H9 (cell line): ENCODE data around the gene FAM177B. TPM values are rescaled to one million over a fixed set of nuclear protein-coding genes. Genes with fewer than 3 reads are reported as not detected.
"Not testable (repeated sequence)": the region's sequence is repeated elsewhere in the genome, so short reads cannot be mapped to it uniquely, and the experiment has no call there.

Experiments
- DNase-seq: peaks from one replicate; pipeline ENCODE4 v3.0.0-alpha.2; 2017
- H2AFZ ChIP-seq: one replicate; pipeline ENCODE4 v1.6.1; 2013; ENCODE audit warnings: mild to moderate bottlenecking, low read length, control low read depth, moderate library complexity
- H2AK5ac ChIP-seq: 2 replicates; pipeline ENCODE4 v1.6.1; 2013; ENCODE audit warnings: low read length, control low read depth, mixed read lengths; ENCODE audit not compliant: insufficient read length
- H2BK120ac ChIP-seq: one replicate; pipeline ENCODE4 v1.6.1; 2013; ENCODE audit warnings: low read depth, mild to moderate bottlenecking, low read length, control low read depth, inconsistent platforms; ENCODE audit not compliant: poor library complexity, severe bottlenecking
- H2BK12ac ChIP-seq: 2 replicates; pipeline ENCODE4 v1.6.1; 2013; ENCODE audit warnings: low read length, control low read depth, mixed read lengths, low read depth; ENCODE audit not compliant: insufficient read length
- H2BK15ac ChIP-seq: 2 replicates; pipeline ENCODE4 v1.6.1; 2013; ENCODE audit warnings: low read depth, low read length, control low read depth
- H2BK20ac ChIP-seq: one replicate; pipeline ENCODE4 v1.6.1; 2013; ENCODE audit warnings: low read depth, mild to moderate bottlenecking, low read length, control low read depth, inconsistent platforms; ENCODE audit not compliant: poor library complexity, severe bottlenecking
- H2BK5ac ChIP-seq: 2 replicates; pipeline ENCODE4 v1.6.1; 2013; ENCODE audit warnings: low read length, control low read depth, mixed read lengths; ENCODE audit not compliant: insufficient read length
- H3K14ac ChIP-seq: 2 replicates; pipeline ENCODE4 v1.6.1; 2013; ENCODE audit warnings: low read length, control low read depth; ENCODE audit not compliant: insufficient read depth
- H3K18ac ChIP-seq: 2 replicates; pipeline ENCODE4 v1.6.1; 2013; ENCODE audit warnings: low read depth, mild to moderate bottlenecking, mixed read lengths, low read length, control low read depth; ENCODE audit not compliant: insufficient read length
- H3K23ac ChIP-seq: 2 replicates; pipeline ENCODE4 v1.6.1; 2013; ENCODE audit warnings: low read length, control low read depth, mixed read lengths, low read depth; ENCODE audit not compliant: insufficient read length
- H3K23me2 ChIP-seq: 2 replicates; pipeline ENCODE4 v1.6.1; 2013; ENCODE audit warnings: low read depth, mild to moderate bottlenecking, mixed read lengths, low read length, control low read depth; ENCODE audit not compliant: insufficient read length, poor library complexity, severe bottlenecking
- H3K27ac ChIP-seq: 2 replicates; pipeline ENCODE4 v1.5.1; 2013; ENCODE audit warnings: low read length, control low read depth, mixed read lengths, low read depth; ENCODE audit not compliant: insufficient read length
- H3K27me3 ChIP-seq: 2 replicates; pipeline ENCODE4 v1.6.1; 2013; ENCODE audit warnings: low read length, control low read depth, inconsistent platforms; ENCODE audit not compliant: insufficient read depth
- H3K4ac ChIP-seq: 2 replicates; pipeline ENCODE4 v1.6.1; 2013; ENCODE audit warnings: low read depth, mild to moderate bottlenecking, control low read depth, inconsistent platforms, low read length, moderate library complexity
- H3K4me1 ChIP-seq: 2 replicates; pipeline ENCODE4 v1.6.1; 2013; ENCODE audit warnings: low read length, control low read depth, inconsistent platforms; ENCODE audit not compliant: insufficient read depth
- H3K4me2 ChIP-seq: 2 replicates; pipeline ENCODE4 v1.6.1; 2013; ENCODE audit warnings: low read length, control low read depth, mixed read lengths; ENCODE audit not compliant: insufficient read length, insufficient read depth
- H3K56ac ChIP-seq: 2 replicates; pipeline ENCODE4 v1.6.1; 2013; ENCODE audit warnings: low read depth, mild to moderate bottlenecking, mixed read lengths, low read length, control low read depth; ENCODE audit not compliant: insufficient read length
- H3K79me1 ChIP-seq: 2 replicates; pipeline ENCODE4 v1.6.1; 2013; ENCODE audit warnings: low read depth, mild to moderate bottlenecking, moderate library complexity, low read length, control low read depth, inconsistent platforms; ENCODE audit not compliant: insufficient read depth, poor library complexity, severe bottlenecking
- H3K79me2 ChIP-seq: 2 replicates; pipeline ENCODE4 v1.6.1; 2013; ENCODE audit warnings: low read length, control low read depth, inconsistent platforms; ENCODE audit not compliant: insufficient read depth
- H3K9ac ChIP-seq: 2 replicates; pipeline ENCODE4 v1.6.1; 2013; ENCODE audit warnings: low read length, control low read depth, mixed read lengths; ENCODE audit not compliant: insufficient read length; ENCODE audit errors: extremely low read depth
- H3K9me3 ChIP-seq: one replicate; pipeline ENCODE4 v1.6.1; 2013; ENCODE audit warnings: low read depth, low read length, inconsistent platforms; ENCODE audit not compliant: control insufficient read depth
- H3T11ph ChIP-seq: one replicate; pipeline ENCODE4 v1.6.1; 2013; ENCODE audit warnings: mild to moderate bottlenecking, low read length, control low read depth, inconsistent platforms
- H4K20me1 ChIP-seq: one replicate; pipeline ENCODE4 v1.6.1; 2013; ENCODE audit not compliant: control insufficient read depth, insufficient read length, insufficient read depth
- H4K5ac ChIP-seq: 2 replicates; pipeline ENCODE4 v1.6.1; 2013; ENCODE audit warnings: low read depth, mild to moderate bottlenecking, mixed read lengths, low read length, control low read depth; ENCODE audit not compliant: insufficient read length
- H4K8ac ChIP-seq: replicated peaks from 2 replicates; pipeline ENCODE4 v1.6.1; 2013; ENCODE audit warnings: low read length, control low read depth, mixed read lengths, low read depth; ENCODE audit not compliant: insufficient read length
- H4K91ac ChIP-seq: 2 replicates; pipeline ENCODE4 v1.6.1; 2013; ENCODE audit warnings: low read depth, mild to moderate bottlenecking, moderate library complexity, mixed read lengths, low read length, control low read depth; ENCODE audit not compliant: insufficient read length
- H3K27ac Mint-ChIP-seq, 3 experiments: 2 replicates in 2 of 3; 3 replicates in 1 of 3; pipeline ENCODE4 v1.8.0; 2020 to 2021; ENCODE audit warnings: mixed read lengths in 3 of 3, mild to moderate bottlenecking in 1 of 3, moderate library complexity in 1 of 3
- H3K27me3 Mint-ChIP-seq: 2 replicates; pipeline ENCODE4 v1.8.0; 2021; ENCODE audit warnings: low read depth, mild to moderate bottlenecking, moderate library complexity, mixed read lengths
- H3K36me3 Mint-ChIP-seq, 3 experiments: 2 replicates in 2 of 3; 3 replicates in 1 of 3; pipeline ENCODE4 v1.8.0; 2020 to 2021; ENCODE audit warnings: low read depth in 3 of 3, mixed read lengths in 3 of 3; ENCODE audit not compliant: insufficient read depth in 1 of 3
- H3K4me1 Mint-ChIP-seq, 2 experiments: 2 replicates each; pipeline ENCODE4 v1.8.0; 2020; ENCODE audit warnings: mixed read lengths in 2 of 2
- H3K4me3 Mint-ChIP-seq, 2 experiments: 2 replicates in 1 of 2; 3 replicates in 1 of 2; pipeline ENCODE4 v1.8.0; 2020 to 2021; ENCODE audit warnings: mild to moderate bottlenecking in 2 of 2, mixed read lengths in 2 of 2, moderate library complexity in 1 of 2
- H3K9me3 Mint-ChIP-seq, 2 experiments: 2 replicates in 1 of 2; 3 replicates in 1 of 2; pipeline ENCODE4 v1.8.0; 2020; ENCODE audit warnings: mild to moderate bottlenecking in 2 of 2, mixed read lengths in 2 of 2, moderate library complexity in 1 of 2
- WGBS: extraction: QIAGEN DNeasy Blood & Tissue Kit; methylation state at CpG from one replicate; pipeline ENCODE4 v1.1.7; 2013; ENCODE audit warnings: missing lambda C conversion rate, low lambda C conversion rate, mixed read lengths; ENCODE audit not compliant: insufficient read length; ENCODE audit errors: extremely low coverage; 5-methylcytosine and 5-hydroxymethylcytosine counted together
- total RNA-seq: library from RNA; stranded (reverse); gene quantifications from 2 replicates; pipeline ENCODE4 v1.2.1, GENCODE V29; 2021
- TF ChIP-seq, protein P1 (sequence below): fragments of 200-600 bp; sonication (generic); conservative IDR thresholded peaks from 3 replicates; pipeline ENCODE4 v1.8.0; 2021; ENCODE audit warnings: antibody characterized with exemption, mild to moderate bottlenecking

Gene FAM177B
- total RNA-seq, 1 experiment from 2014 or later = not detected

DNA sequence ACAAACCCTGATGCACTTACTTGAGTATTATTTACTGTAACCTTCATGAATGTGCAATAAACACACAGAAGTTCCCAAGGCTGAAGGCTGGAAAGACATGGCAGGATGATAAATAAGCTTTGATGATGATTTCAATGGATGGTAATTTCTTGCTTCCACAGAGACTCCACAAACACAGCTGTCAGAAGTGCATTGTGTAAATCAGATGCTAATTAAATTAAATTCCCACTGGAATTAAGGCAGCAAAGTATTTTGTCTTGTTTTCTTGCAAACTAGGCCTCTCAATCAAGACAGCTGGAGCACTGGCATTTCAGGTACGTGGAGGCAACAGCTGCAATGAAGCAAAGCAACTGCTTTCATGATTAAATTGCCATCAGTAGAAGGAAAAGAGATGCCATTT lies 24.1 kb downstream of the FAM177B start:
- no peak overlapping the region for H3T11ph ChIP-seq

GRCh38 chr1:222762178-222762577 lies 25.2 kb downstream of the FAM177B start:
- not testable (repeated sequence) for H4K20me1 ChIP-seq, H3K9ac ChIP-seq, H3K4ac ChIP-seq, H3K23ac ChIP-seq, H3K27me3 Mint-ChIP-seq, H4K8ac ChIP-seq, H3K27me3 ChIP-seq, H2BK12ac ChIP-seq, H2BK20ac ChIP-seq, H3K4me1 ChIP-seq, H2AFZ ChIP-seq, H2BK120ac ChIP-seq, H2BK15ac ChIP-seq, H3K79me1 ChIP-seq, H2AK5ac ChIP-seq, H4K91ac ChIP-seq, H3K27ac Mint-ChIP-seq, H3K4me3 Mint-ChIP-seq, H3K36me3 Mint-ChIP-seq, H3K9me3 ChIP-seq, H3K79me2 ChIP-seq, H3K18ac ChIP-seq, H3K56ac ChIP-seq, DNase-seq, H2BK5ac ChIP-seq, H3T11ph ChIP-seq, H3K23me2 ChIP-seq, H3K27ac ChIP-seq, H3K4me1 Mint-ChIP-seq, H3K14ac ChIP-seq, H4K5ac ChIP-seq, H3K4me2 ChIP-seq
- WGBS = no CpG with 5 or more reads among the region's 4 CpGs
- peaks cover 10 to 16% of the 10 kb centered on the region in 2 experiments for H3K9me3 Mint-ChIP-seq

More for the DNA sequence above, 24.1 kb downstream of the FAM177B start:
- H3K9ac ChIP-seq = no peak overlapping the region
- no peaks in the 10 kb centered on the region for H3K36me3 Mint-ChIP-seq
- no peak overlapping the region for H2BK120ac ChIP-seq
- H2BK12ac ChIP-seq = no peak overlapping the region
- no peak overlapping the region for H3K23ac ChIP-seq
- no peak overlapping the region for H3K4ac ChIP-seq
- H3K4me2 ChIP-seq = no peak overlapping the region
- no peak overlapping the region for H2BK20ac ChIP-seq
- H3K27me3 Mint-ChIP-seq = no peaks in the 10 kb centered on the region
- DNase-seq = no peak
- no peak overlapping the region for H4K5ac ChIP-seq
- no peak overlapping the region for H3K4me3 Mint-ChIP-seq
- H4K20me1 ChIP-seq = no peaks in the 10 kb centered on the region
- no peaks in the 10 kb centered on the region for H3K79me2 ChIP-seq
- H3K79me1 ChIP-seq = no peaks in the 10 kb centered on the region
- no peak overlapping the region for H2AK5ac ChIP-seq
- H4K8ac ChIP-seq = no peak overlapping the region
- H3K4me1 Mint-ChIP-seq = peaks cover 0 to 7% of the 10 kb centered on the region in 2 experiments; a peak in 1 of 4 replicates
- no peak overlapping the region for H2AFZ ChIP-seq
- no peak overlapping the region for H3K56ac ChIP-seq
- WGBS = no CpG with 5 or more reads among the region's 1 CpG
- H3K9me3 ChIP-seq = no peaks in the 10 kb centered on the region
- no peak overlapping the region for H4K91ac ChIP-seq
- H3K27ac ChIP-seq = no peak overlapping the region
- no peaks in the 10 kb centered on the region for H3K23me2 ChIP-seq
- H3K14ac ChIP-seq = no peak overlapping the region
- no peak overlapping the region for H2BK15ac ChIP-seq
- H3K27me3 ChIP-seq = no peaks in the 10 kb centered on the region
- no peaks in the 10 kb centered on the region for H3K4me1 ChIP-seq
- H3K27ac Mint-ChIP-seq = no peak overlapping the region
- H3K18ac ChIP-seq = no peak overlapping the region
- peaks cover 7 to 15% of the 10 kb centered on the region in 2 experiments for H3K9me3 Mint-ChIP-seq
- H2BK5ac ChIP-seq = no peak overlapping the region
- TF ChIP-seq, protein P1, sequence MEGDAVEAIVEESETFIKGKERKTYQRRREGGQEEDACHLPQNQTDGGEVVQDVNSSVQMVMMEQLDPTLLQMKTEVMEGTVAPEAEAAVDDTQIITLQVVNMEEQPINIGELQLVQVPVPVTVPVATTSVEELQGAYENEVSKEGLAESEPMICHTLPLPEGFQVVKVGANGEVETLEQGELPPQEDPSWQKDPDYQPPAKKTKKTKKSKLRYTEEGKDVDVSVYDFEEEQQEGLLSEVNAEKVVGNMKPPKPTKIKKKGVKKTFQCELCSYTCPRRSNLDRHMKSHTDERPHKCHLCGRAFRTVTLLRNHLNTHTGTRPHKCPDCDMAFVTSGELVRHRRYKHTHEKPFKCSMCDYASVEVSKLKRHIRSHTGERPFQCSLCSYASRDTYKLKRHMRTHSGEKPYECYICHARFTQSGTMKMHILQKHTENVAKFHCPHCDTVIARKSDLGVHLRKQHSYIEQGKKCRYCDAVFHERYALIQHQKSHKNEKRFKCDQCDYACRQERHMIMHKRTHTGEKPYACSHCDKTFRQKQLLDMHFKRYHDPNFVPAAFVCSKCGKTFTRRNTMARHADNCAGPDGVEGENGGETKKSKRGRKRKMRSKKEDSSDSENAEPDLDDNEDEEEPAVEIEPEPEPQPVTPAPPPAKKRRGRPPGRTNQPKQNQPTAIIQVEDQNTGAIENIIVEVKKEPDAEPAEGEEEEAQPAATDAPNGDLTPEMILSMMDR = no peak
